GM18520 (cell line): ENCODE measurements around the gene ADCY10.

Experiments used
- ATAC-seq: cut with Tn5 transposase; IDR thresholded peaks from one replicate; pipeline ENCODE4 v1.9.1; 2021; ENCODE audit not compliant: unreplicated experiment

ADCY10 gene

DNA sequence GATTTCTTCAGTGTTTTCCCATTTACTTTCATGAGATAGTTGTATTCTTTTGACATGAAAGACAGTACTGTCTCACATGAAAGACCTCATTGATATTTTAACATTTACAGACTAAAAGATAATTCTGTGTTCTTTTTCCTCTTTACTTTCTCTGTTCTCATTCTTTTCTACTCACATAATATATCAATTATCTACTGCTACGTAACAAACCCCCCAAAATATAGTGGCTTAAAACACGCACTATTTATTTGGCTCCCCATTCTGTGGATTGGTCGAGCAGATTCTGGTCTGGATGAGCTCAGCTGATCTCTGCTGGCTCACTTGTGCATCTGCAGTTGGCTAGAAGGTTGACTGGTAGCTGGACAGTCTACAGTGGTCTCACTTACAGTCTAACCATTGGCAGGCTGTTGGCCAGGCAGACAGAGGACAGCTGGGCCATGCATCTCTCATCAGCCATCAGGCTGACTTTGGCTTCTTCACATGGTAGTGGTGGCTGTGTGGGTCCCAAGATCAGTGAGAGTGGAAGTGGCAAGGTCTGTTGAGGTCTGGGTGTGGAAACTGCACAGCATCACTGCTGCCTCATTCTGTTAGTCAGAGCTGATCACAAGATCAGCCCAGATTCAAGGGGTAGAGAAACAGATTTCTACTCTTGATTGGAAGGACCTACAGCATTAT lies 128.9 kb downstream of the ADCY10 start:
- no peak for ATAC-seq

DNA sequence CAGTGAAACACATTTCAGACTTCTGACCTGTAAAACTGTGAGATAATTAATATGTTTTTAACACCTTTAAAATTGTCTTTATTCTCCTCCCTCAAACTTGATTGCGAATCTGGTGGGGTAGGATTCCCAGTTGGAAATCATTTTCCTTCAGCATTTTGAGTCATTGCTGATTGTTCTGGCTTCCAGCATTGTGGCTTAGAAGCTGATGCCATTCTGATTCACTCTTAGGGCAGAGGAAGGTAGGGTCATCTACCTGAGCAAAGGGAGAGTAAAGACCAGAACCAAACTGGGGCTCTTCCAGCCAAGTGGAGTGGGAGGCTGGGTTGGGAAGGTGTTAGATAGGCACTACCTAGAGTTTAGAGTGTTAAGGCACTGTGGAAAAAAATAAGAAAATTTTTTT lies 131.0 kb downstream of the ADCY10 start:
- ATAC-seq, result no peak

DNA sequence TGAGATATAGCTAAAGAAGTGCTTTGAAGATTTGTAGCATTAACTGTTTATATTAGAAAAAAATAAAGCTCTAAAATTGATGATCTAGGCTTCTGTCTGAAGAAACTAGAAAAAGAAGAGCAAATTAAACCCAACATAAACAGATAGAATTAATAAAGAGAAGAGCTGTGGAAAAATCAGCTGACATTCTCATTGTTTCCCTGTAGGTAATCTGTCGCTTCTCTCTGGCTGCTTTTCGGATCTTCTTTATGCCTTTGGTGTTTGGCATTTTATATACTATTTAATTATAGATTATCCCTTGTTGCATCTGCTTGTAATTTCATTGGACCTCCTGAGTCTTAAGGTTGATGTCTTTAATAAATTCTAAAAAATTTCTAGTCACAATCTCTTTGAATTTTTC lies 132.4 kb downstream of the ADCY10 start:
- no peak for ATAC-seq

DNA sequence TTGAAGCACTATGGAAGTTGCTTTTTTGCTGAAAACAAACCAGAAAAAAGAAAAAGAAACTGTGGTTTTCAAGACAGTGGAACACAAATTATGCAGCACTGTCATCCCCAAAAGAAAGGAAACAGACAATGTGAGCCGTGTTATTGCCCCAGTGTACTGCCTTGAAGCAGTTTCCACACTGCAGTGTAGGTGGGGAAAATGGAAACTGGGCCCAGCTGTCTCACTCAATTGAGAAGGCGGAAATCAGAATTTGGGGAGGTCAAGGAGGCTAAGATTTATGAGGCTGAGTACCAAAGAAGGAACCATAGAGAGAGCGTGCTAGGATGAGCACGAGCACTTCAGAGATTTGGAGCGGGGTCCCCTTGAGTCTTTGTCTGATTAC lies 136.7 kb downstream of the ADCY10 start:
- ATAC-seq, result no peak

DNA sequence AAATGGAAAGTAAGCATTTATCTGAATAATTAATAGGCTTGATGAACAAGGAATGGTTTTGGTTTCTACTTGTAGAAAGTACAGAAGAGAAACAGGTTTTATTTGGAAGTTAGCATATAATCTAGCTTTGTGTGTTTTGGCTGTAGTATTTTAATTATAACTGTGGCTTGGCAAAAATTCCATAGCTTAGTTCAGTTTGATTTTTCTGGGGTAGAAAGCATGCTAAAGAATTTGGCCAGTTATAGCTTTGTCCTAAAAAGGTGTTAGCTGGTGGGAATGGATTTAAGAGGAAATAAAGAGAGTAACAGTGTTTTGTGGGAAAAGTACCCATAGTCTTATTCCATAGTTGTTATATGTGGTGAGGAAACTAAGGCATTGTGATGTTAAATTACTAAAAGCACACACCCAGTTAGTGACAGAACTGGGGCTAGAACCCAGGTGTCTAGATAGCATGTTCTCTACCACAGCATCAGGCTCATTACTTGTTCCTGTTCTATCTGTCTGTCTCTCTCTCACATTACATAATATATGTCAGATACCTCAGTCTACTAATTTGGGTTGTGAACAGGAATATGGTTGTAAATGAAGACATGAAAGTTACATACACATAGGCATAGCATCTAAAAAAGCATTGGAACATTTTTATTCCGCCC lies 137.2 kb downstream of the ADCY10 start:
- ATAC-seq, result no peak

DNA sequence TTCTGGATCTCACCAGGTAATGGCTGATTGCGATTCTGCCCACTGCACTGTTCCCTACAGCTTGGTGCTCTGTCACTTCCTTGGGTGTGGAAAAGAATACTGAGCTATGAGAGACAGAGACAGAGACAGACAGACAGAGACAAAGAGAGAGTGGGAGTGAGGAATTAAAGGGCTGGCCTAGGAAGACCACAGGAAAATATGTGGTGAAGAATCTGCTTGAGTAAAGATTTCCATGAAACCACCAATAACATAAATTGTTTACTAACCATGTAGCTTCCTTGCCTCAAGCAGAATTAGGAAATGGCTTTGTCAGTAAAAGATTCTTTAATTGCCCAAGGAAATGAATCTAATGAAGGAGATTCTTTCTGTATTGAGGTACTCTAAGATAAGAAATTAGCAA lies 137.8 kb downstream of the ADCY10 start:
- ATAC-seq, result no peak

DNA sequence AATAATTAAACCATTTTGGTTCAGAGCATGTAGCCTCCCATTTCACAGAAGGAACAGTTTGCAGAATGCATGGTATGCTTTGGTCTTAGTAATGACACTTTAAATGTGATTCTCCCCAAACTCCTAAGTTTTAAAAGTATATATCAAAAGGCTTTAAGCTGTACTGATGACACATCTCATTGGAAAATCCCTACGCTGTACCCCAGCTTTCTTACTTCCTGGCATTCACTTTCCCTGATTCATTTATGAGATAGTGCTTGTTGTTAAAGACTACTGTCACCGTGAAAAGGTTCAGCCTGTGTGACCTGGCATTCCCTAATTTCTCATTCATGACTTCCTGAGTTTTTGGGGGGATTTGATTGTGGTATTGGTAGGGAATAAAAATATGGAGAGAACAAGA lies 138.8 kb downstream of the ADCY10 start:
- ATAC-seq, result no peak

DNA sequence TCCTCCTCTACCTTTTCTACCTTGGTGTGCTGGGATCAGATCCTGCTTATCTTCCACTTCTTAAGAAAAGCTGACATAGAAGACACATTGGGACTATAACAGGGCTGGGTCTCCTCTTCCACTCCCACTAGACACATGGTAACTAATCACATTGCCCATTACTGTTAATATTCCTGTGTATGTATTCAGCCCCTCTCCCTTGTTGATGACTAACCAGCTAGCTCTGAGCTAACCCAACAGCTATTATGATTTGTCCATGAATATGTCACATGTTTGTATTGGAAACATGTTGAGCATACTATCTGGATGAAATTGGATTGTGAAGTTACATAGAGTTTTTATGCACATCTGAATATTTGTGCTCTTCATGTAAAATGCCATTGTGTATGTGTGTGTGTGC lies 139.2 kb downstream of the ADCY10 start:
- ATAC-seq, result no peak

DNA sequence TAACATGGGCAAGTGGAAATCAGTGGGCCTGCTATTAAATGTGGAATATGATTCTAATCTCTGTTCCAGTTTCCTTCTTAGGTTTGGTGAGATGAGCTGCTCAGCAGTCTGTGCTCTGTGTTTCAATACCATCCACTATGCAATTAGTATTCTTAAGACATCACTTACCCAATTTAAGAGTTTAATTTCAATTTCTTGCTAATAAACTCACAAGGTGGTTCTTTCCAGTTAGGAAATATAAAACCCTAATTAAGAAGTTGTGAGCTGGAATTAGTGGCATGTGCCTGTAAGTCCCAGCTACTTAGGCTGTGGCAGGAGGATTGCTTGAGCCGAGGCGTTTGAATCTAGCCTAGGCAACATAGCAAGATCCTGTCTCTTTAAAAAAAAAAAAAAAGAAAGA lies 140.4 kb downstream of the ADCY10 start:
- ATAC-seq, result no peak

DNA sequence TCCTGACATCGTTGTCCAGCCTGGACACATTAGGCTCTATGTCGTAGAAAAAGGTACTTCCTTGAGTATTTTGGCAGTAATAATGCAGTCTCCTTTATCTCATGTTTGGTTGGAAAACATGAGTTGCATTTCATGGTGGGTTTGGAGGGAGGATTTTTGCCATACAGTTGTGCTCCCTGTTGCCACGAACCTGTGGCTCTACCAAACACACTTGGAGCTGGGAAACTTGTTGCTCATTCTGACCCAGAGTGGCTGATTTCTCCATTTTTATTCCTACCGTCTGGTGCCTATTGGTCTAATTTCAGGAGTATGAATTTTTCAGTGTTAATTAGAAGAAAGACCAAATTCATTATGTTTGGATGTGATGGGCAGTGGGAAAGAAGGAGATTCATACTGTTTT lies 141.5 kb downstream of the ADCY10 start:
- no peak for ATAC-seq

DNA sequence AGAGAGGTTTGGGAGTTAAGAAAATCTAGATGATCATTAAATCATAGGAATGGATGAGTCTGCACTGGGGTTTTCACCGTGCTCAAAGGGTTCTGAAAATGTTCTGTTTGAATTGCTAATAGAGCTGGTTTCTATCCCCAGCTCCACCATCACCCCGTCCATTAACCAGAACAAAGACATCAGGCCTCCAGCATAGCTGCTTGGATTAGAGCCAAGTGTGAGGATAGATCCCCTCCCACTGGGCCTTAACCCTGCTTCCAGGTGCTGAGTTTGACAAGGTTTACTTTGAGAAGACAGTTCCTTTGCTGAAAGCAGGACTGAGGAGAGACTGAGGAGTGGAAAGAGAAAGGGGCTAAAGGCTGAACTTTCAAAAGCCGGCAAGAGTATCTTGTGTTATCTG lies 143.8 kb downstream of the ADCY10 start:
- no peak for ATAC-seq

DNA sequence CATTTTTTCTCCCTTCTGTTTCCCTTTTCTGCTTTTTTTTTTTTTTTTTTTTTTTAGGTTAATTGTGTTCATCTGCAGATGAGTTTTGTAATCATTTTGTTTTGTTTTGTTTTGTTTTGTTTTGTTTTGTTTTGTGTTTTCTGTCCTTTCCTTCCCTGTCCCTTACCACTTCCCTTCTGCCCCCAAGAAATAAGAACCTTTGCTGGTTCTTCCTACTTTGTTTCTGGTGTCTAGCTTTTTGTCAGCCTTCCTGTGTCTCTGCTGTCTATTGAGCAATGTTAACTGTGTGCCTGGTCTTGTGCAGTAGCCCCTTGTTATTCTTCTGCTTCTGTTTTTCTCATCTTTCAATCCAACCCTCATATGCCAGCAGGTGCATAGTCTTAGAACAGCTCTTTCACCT lies 146.2 kb downstream of the ADCY10 start:
- no peak for ATAC-seq

DNA sequence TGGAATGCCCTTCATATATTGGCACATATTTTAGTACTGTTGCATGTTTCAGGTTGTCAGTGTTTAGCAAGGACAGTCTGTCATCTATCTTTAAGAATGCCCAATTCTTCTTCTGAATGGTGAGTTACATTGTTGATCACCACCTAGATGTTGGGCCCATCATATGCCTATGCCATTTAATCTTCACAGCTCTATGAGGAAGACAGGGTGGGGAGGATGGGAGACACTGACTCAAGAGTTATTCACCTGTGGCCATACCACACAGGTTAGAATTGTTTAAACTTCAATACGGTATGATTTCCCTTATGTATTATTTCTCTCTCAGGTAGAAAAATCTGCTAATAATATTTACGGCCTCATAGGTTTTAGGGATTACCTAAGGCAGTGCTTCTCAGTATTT lies 147.4 kb downstream of the ADCY10 start:
- ATAC-seq, result no peak

DNA sequence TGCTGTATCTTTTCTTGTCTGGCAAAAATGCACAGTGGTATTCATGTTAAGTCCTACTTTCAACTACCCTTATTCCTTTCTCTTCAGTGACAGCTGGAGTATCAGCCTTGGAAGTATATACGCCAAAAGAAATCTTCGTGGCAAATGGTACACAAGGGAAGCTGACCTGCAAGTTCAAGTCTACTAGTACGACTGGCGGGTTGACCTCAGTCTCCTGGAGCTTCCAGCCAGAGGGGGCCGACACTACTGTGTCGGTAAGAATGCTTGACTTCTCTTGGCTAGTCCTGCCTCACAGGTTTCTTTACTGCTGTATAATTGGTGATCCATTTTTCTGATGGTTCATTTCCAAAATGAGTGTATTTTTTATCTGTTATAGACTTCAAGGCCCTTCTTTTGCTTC lies 148.4 kb downstream of the ADCY10 start:
- no peak for ATAC-seq

DNA sequence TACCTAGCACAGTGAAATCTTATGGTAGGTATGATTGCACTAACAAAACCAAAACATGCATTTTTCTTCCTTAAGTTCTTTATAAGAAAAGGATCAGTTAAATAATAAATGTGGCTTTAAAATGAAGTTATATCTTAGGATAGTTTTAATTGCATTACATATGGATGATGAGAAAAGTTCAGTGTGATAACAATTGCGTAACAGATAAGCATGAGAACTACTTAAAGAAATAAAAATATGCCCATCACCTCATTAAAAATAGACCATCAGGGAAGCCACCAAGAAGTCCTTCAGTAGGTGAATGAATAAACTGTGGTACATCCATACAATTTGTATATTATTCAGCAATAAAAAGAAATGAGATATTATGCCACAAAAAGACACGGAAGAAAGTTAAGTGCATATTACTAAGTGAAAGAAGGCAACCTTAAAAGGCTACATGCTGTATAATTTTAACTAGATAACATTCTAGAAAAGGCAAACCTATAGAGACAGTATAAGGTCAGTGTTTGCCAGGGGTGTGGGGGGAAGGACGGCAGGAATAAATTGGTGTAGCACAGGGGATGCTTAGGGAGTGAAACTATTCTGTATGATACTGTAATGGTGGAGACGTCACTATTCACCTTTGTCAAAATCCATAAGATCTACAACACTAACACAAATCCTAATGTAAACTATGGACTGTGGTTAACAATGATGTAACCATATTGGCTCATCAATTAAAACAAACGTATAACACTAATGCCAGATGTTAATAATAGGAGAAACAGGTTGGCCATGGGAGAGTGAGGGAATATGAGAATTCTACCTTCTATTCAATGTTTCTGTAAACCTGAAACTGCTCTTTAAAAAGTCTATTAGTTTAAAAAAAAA lies 149.2 kb downstream of the ADCY10 start:
- ATAC-seq, result no peak

DNA sequence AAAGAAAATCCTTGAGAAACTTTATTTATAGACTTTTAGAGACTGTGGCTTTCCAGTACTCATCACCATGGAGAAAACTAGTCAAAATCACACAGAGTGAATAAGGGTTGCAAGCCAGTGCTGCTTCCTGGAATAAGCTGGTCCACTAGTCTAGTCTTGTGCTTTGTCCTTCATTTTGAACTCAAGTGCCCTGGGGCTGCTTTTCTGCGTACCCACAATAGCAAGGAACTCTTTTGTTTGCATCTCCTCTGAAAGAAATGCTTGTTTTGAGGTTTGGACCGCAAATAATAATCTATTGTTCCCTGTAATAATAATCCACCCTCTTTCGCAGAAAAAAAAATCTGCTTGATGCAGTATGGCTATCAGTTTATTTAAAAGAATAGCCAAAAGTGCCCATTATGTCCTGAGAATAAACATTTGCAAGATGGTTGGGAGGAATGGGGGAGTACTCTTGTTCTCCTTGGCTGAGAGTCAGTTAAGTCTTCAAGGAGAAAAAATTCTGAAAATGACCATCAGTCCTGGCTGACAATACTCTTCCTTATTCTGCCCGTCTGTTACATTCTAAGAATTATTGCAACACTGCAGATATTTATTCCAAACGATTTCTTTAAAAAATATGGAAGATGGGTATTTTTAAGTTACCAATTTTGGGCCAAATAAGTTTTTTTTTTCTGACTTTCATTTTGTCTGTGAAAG lies 150.3 kb downstream of the ADCY10 start:
- ATAC-seq, result no peak

DNA sequence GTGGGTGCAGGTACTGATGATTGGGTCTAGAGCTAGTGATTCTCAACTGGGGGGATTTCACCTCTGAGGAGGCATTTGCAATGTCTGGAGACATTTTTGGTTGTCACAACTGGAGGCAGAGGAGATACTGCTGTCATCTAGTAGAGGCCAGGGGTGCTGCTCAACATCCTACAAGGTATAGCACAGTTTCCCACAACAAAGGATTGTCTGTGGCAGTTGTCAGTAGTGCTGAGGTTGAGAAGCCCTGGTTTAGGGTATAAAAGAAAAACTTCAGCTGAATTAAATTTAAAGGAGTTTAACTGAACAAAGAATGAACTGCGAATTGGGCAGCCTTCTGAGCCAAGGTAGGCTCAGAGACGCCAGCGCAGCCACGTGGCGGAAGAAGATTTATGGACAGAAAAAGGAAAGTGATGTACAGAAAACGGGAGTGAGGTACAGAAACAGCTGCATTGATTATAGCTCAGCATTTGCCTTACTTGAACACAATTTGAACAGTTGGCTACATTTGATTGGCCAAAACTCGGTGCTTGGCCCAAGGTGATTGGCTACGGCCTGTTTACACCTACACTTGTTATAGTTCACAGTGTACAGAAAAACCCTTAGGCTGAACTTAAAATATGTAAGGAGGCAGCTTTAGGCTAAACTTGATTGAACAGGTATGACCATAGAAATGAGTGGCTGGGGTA lies 151.7 kb downstream of the ADCY10 start:
- ATAC-seq, result no peak

DNA sequence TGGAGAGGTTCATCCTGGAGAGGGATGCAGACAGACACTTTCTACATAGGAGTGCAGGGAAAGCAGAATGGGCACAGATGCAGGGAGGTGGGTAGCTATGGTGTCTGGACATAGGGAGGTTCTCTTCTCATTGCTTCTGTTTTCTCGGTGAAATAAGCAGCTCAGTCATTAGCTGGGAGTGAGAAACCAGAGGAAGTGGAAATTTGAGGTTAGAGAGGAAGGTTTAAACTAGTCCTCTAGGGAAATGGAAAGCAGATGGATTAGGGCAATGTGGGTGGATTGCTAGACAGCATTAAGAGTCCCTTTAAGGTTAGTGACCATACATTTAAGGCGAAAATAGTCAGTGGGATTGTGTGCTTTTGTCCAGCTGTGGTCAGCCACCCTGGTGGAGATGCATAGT lies 152.5 kb downstream of the ADCY10 start:
- no peak for ATAC-seq
